GM15510 (cell line): ENCODE results near the gene LRPAP1.

Experiments used
- POLR2A ChIP-seq: IDR thresholded peaks from 3 replicates; pipeline ENCODE4 v1.6.1; 2011; ENCODE audit warnings: borderline replicate concordance; ENCODE audit not compliant: insufficient read length; ENCODE audit errors: extremely low read depth

LRPAP1 gene

DNA sequence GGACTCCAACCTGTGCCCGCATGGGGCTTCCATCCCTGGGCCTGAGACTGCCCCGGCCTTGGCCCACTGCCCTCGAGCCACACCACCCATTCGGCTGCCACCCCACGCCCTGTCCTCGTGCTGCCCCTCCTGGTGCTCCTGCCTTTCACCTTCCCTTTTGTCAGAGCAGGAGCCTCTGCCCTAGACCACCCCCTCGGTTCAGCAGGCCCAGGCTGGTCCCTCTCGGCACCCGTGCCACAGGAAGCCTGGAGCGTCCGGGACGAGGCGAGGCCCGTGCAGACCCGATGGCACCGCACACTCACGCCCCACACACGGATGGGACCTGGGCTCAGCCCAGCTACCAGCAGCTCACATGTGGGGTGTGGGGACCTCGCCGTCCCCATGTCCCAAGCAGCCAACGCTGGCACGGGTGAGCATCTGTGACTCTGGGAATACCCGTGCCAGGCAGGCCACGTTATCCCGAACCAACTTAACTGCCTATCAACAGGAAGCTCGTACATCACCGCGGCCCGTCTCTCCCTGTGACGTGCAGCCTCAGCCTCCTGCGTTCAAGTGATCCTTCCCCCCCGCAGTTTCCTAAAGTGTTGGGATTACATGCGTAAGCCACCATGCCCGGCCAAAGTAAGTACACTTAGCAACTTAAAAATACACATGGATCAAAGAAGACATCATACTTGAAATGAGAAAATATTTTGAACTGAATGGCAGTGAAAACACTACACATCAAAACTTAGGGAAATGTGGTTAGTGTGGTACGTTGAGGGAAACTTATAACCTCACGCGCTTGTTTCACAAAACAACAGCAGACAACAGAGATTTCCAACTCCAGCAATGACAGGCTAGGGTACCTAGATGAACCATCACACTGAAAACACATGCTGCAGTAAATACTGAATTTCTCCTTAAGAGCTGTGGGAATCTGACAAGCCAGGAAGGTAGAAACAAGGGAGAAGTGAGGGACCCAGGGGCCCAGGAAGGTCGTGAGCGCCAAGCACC, 29.0 kb downstream of the LRPAP1 start:
- no peak for TF ChIP-seq POLR2A

DNA sequence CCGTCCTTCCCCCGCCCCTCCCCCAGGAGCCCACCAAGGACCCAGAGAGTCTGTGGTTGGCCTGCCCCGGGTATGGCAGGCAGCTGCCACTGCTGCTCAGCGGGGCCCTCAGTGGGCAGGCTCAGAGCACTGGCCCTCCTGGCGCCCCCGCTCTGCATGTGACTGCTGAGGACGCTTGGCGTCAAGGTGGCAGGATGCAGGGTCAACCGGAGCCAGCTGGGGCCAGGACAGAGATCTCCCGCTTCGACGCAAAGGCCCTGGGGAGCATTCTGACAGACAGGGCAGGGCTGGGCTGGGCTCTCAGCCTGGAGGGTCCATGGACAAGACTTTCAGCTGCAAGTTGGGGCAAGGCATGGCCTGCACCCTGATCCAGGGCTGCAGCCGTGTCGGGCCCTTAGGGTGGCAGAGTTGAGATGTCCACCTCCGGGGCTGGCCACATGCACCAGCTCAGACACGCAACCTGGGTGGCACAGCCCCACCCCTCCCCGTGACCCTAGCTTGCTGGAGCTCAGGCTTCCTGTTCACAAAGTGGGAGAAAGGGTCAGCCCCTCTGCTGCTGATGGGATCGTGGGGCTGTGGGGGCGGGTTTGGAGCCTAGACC, 30.3 kb downstream of the LRPAP1 start:
- TF ChIP-seq POLR2A = no peak

- TF ChIP-seq POLR2A = no peak
Observed at GRCh38 chr4:3501126-3501824, 30.9 kb downstream of the LRPAP1 start.

DNA sequence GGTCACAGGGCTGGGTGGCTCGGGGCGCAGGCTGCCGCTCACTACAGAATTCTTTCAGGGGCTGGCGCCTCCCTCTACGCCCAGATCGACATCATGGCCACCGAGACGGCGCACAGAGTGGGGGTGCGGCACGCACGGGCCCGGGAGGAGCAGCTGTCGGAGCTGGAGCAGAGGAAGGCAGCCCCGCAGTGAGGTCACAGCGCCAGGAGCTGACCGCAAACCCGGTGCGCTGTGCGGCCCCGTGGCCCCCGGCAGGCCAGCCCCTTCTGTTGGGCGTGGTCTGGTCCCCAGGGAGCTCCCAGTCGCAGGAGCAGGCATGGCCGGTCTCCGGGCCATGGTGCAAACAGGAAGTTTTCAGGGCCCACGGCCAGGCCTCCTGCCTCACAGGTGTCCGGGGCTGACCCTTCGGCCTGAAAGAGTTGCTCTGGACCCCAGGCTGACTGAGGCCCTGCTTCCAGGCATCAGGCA, 31.6 kb downstream of the LRPAP1 start:
- no peak for TF ChIP-seq POLR2A

GRCh38 chr4:3500111-3500510, 32.1 kb downstream of the LRPAP1 start:
- no peak for TF ChIP-seq POLR2A

- TF ChIP-seq POLR2A = no peak
Observed at GRCh38 chr4:3499710-3500109, 32.5 kb downstream of the LRPAP1 start.

GRCh38 chr4:3498901-3499510, 33.2 kb downstream of the LRPAP1 start:
- no peak for TF ChIP-seq POLR2A

- no peak for TF ChIP-seq POLR2A
Observed at GRCh38 chr4:3498407-3498806, 33.8 kb downstream of the LRPAP1 start.

- TF ChIP-seq POLR2A = no peak
Observed at GRCh38 chr4:3497523-3498389, 34.5 kb downstream of the LRPAP1 start.

GRCh38 chr4:3497095-3497494, 35.1 kb downstream of the LRPAP1 start:
- no peak for TF ChIP-seq POLR2A

- no peak for TF ChIP-seq POLR2A
Observed at GRCh38 chr4:3496021-3496420, 36.2 kb downstream of the LRPAP1 start.

DNA sequence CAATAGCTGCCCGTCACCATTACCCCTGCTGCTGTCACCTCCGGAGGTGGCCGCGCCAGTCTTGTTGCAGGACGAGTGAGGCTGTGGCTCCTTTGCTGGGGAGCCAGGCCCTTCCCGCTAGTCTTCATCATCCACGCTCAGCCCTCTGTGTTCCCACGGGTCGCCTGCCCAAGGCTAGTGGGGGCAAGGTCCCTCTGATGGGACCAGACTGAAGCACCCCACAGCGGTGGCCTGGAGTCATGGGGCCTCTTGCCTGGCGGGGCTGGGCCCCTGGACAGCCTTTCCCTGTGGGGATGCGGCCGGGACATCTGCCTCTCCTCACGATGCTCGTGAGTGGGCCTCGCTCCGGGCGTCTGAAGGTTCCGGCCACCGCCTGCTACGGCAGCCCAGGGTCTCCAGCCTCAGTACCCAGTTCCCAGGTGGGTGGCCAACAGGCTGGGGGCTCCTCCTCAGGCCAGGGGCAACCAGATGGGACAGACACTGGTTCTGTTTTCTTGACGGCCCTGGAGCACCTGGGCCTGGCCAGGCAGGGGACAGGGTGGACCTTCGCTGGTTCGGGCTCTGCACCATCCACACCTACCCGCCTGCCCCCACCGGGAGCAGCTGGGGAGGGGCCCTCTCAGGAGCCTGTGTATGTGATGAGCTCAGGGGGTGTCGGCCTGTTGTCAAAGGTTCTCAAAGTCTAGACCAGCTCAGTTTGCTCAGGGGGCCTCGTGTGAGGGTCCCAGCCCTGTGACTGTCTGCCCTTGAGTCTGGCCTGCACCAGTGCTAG, 36.8 kb downstream of the LRPAP1 start:
- no peak for TF ChIP-seq POLR2A

DNA sequence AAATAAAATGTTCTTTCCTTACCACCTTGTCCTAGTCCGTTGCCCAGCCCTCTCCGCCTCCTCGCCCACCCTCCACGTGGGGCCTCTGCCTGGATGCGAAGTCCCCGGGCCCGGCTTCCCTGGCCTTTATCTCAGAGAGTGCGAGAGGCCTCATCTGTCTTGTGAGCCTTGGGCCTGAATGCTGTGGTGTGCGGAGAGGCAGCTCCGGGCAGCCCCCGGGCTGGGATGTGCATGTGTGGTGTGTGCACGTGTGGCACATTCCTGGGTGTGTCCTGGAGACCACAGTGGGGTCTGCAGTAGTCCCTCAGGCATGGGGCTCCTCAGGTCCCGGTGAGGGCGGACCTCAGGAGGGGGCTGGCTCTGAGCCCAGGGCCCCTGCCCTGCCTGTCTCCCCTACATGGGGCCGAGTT, 37.8 kb downstream of the LRPAP1 start:
- no peak for TF ChIP-seq POLR2A
